DMS53 treated with DMSO at 0.1 percent for 48 hours (cell line): Measurements from ENCODE around the gene ADGRA1.

ENCODE experiments used
- DNase-seq: peaks from one replicate; lab custom pipeline; 2025; ENCODE audit not compliant: unreplicated experiment; lab: John Stamatoyannopoulos, UW

Gene ADGRA1

GRCh38 chr10:133094286-133094685 is 6.6 kb downstream of the ADGRA1 start:
- no peak for DNase-seq

- DNase-seq = no peak
These were observed 7.1 kb downstream of the ADGRA1 start for GRCh38 chr10:133094866-133095265.

- DNase-seq = no peak
These were observed 7.9 kb downstream of the ADGRA1 start for GRCh38 chr10:133095586-133095985.

GRCh38 chr10:133096616-133097269 is 9.0 kb downstream of the ADGRA1 start:
- no peak for DNase-seq

- no peak for DNase-seq
These were observed 9.7 kb downstream of the ADGRA1 start for GRCh38 chr10:133097418-133097817.

- DNase-seq = no peak
These were observed 10.2 kb downstream of the ADGRA1 start for GRCh38 chr10:133097961-133098360.

- no peak for DNase-seq
These were observed 10.9 kb downstream of the ADGRA1 start for GRCh38 chr10:133098426-133099124.

- no peak for DNase-seq
These were observed 11.8 kb downstream of the ADGRA1 start for GRCh38 chr10:133099571-133099970.

- no peak for DNase-seq
These were observed 12.5 kb downstream of the ADGRA1 start for GRCh38 chr10:133100186-133100585.

- no peak for DNase-seq
These were observed 13.1 kb downstream of the ADGRA1 start for GRCh38 chr10:133100706-133101415.

GRCh38 chr10:133101416-133101810 is 13.7 kb downstream of the ADGRA1 start:
- no peak for DNase-seq

- no peak for DNase-seq
These were observed 14.8 kb downstream of the ADGRA1 start for GRCh38 chr10:133102415-133103095.

- DNase-seq = no peak
These were observed 15.7 kb downstream of the ADGRA1 start for GRCh38 chr10:133103311-133103910.

- no peak for DNase-seq
These were observed 16.6 kb downstream of the ADGRA1 start for GRCh38 chr10:133104068-133104962.

- DNase-seq = no peak
These were observed 17.4 kb downstream of the ADGRA1 start for GRCh38 chr10:133104963-133105640.

GRCh38 chr10:133105686-133106390 is 18.1 kb downstream of the ADGRA1 start:
- no peak for DNase-seq

GRCh38 chr10:133106516-133106915 is 18.8 kb downstream of the ADGRA1 start:
- DNase-seq = no peak

GRCh38 chr10:133107442-133107841 is 19.7 kb downstream of the ADGRA1 start:
- no peak for DNase-seq

- no peak for DNase-seq
These were observed 22.0 kb downstream of the ADGRA1 start for GRCh38 chr10:133109711-133110110.
